Stimulated activated CD4-positive, alpha-beta T cell treated with anti-CD3 and anti-CD28 coated beads, Interleukin-12 subunit alpha, Interleukin-12 subunit beta, amount 100 ng/mL, for 48 hours (primary cell): Measurements from ENCODE around the gene PPFIA1.

Experiments used
- DNase-seq, 3 donors: peaks; one replicate each; pipeline ENCODE4 v3.0.0-alpha.2; 2020; ENCODE audit warnings: low read depth in 2 of 3, low spot score in 1 of 3

Gene PPFIA1

DNA sequence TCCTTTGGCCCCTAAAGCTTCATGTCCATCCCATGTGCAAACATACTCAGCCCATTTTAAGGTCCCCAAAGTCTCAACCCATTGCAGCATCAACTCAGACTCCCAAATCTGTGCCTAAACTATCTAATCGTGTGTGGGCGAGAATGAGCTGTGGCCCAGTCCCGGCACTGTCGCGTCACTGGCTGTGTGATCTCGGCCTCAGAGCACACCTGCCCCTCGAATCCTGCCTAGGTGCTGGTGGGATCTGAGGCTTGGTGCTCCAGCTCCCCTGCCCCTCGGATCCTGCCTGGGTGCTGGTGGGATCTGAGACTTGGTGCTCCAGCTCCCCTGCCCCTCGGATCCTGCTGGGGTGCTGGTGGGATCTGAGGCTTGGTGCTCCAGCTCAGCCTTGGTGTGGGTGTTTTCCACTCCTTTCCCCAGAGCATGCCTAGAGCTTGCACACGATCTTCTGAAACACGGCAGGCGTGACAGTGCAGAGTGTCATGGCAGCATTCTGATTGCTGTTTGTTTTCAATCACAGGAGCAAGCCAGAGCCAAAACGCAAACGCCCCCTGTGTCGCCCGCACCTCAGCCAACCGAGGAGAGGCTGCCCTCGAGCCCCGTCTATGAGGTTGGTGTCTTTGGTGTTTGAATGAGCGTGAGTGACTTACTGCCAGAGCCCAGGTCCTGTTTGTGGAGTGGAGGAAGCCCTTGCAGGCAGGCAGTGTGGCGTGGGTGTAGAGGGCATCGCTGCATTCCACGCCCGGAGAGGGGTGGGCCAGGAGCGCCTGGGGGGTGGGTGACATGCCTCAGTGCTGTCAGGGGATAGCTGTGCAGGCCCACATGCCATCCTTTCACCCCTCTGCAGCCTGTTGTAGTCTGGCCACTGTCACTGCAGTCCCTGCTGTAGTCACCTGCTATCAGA, 160.4 kb downstream of the PPFIA1 start:
- no peak for DNase-seq

DNA sequence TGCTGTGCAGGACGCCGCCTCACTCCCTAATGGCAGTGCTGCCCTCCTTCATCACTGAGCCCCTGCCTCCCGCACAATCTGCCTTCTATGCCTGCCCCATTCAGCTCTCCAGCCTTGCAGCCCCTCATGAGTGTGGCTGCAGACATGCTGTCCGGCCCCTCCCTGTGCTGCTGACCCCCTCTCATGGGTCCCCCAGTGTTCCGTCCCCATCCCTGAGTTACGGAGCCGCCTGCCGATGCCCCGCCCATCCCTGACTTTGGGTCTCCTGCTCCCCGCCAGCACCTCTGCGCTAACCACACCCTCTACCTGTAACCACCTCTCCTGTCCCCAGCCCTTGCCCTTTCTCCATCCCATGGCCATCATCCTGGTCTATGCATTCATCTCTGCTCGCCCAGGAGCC, 161.1 kb downstream of the PPFIA1 start:
- no peak for DNase-seq

DNA sequence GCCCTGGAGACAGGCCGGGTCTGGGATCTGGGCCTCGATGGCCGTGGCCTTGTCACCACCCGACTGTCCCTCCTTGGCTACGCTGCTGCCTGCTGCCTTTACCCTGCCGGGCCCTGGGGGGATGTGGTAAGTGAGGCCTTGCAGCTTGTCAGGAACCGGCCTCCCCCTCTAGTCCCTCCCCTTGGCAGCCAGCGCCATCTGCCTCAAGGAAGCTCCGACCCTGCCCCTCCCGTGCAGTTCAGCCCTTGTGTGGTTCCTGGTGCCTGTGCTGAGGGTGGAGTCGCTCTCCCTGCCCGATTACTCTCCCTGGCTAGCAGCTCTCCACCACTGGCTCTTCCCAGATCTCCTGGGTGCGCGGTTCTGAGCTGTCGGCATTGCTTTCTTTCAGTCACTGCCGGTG, 161.6 kb downstream of the PPFIA1 start:
- no peak for DNase-seq

DNA sequence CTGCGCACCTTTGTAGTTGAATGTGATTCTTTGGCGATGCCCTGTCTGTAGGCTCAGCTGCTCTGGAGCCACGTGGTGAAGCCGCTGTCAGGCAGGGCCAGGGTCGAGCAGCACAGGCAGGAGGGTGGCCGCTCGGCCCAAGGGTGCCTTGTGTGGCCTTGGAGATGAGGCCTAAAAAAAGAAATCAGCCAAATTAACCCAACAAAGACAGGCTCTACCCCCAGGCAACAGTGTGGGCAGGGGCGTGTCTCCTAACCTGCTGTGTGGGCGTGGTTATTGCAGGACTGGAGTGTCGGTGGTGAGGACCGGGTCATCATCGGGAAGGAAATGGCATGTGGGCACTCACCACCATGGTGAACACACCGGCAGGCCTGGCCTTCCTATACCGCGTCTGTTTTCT, 162.1 kb downstream of the PPFIA1 start:
- DNase-seq = no peak

DNA sequence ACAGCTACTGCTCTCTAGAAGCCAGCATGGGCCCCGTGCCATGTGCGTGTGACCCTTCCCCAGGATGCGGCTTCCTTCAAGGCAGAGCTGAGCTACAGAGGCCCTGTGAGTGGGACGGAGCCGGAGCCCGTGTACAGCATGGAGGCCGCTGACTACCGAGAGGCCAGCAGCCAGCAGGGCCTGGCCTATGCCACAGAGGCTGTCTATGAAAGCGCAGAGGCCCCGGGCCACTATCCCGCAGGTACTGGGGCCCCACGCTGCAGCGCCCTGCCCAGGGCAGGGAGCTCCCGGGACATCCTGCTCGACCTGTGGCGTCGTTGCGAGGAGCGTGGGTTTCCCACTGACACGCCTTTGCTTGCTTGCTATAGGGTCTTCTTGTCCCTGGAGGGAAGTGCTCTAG, 162.5 kb downstream of the PPFIA1 start:
- DNase-seq = no peak

DNA sequence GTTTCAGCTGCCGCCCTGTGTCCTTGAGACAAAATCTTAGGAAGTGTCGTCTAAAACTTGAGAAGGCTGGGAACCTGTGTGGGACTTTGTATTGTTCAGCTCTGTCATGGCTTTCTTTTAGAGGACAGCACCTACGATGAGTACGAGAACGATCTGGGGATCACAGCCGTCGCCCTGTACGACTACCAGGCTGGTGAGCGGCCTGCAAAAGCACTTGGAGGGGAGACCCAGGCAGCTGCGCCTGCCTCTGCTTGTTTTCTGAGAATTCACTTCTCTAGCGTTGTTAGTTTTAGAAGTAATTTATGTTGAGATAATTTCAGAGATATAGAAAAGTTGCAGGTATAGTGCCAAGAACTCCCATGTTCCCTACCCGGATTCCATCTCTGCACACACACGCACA, 163.0 kb downstream of the PPFIA1 start:
- DNase-seq = no peak
